NCI-H187 (cell line): Measurements from ENCODE around the gene SART3.
A peak's percentile ranks its signal among the peaks of the same experiment; 100 is the strongest.

Experiments
- DNase-seq, 2 experiments: peaks; one replicate each; lab custom pipeline; 2025; lab: John Stamatoyannopoulos, UW

SART3 gene, protein sequence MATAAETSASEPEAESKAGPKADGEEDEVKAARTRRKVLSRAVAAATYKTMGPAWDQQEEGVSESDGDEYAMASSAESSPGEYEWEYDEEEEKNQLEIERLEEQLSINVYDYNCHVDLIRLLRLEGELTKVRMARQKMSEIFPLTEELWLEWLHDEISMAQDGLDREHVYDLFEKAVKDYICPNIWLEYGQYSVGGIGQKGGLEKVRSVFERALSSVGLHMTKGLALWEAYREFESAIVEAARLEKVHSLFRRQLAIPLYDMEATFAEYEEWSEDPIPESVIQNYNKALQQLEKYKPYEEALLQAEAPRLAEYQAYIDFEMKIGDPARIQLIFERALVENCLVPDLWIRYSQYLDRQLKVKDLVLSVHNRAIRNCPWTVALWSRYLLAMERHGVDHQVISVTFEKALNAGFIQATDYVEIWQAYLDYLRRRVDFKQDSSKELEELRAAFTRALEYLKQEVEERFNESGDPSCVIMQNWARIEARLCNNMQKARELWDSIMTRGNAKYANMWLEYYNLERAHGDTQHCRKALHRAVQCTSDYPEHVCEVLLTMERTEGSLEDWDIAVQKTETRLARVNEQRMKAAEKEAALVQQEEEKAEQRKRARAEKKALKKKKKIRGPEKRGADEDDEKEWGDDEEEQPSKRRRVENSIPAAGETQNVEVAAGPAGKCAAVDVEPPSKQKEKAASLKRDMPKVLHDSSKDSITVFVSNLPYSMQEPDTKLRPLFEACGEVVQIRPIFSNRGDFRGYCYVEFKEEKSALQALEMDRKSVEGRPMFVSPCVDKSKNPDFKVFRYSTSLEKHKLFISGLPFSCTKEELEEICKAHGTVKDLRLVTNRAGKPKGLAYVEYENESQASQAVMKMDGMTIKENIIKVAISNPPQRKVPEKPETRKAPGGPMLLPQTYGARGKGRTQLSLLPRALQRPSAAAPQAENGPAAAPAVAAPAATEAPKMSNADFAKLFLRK

DNA sequence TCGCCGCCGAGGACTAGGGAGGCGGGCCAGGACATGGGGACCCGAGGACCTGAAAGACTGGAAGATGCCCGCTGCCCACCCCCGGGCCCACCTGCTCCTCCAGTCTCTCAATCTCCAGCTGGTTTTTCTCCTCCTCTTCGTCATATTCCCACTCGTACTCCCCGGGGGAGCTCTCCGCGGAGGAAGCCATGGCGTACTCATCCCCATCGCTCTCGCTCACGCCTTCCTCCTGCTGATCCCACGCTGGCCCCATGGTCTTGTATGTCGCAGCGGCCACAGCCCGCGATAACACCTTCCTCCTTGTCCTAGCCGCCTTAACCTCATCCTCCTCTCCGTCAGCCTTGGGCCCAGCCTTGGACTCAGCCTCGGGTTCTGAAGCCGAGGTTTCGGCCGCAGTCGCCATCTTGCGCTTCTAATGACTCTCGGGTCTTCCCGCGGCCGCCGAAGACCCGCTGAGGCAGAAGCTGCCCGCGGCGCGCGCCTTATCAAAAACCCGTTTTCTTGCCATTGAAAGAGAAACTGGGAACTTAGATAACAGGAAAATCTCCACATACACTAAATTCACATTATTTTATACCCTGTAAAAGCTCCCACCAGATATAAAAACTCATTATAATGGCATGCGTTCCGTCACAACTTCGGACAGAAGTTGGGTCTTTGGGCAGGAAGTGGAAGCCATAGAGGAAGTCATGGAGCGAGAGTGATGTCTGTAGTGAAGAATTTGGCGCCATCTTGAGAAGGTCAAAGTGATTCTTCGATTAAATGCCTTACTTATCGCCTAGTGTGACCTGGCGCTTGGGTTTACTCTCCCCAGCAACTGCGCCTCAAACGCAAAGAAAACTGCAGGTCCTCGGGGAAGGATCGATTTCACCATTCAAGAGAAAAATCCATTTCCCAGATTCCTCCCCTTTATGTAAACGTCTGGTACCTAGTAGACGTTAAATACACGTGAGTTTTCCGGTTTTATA lies at the start of gene SART3:
SART3 (minus strand) TSS at position 422 of the 968 bp plus-strand sequence; CDS start at position 403, 19 bp downstream.
- peak; percentile 76 to 96 for DNase-seq

DNA sequence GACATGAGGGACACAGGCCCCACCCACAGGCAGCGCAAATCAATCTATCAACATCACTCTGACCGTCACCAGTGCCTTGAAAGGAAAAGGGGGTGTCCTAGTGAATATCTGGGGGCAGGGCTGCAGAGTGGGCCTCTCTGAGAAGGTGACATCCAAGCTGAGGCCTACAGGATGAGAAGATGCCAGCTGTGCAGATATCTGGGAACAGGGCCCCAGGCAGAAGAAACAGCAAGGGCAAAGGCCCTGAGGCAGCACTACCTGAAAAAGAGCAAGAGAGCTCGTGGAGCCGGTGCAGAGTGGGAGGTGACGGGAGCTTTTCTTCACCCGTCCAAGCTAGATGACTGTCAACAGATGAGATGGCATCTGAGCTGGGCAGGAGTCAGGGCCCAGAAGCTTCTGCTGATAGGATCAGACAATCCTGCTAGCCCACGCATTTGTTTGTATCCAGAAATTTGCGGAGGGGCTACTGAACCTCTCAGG lies 49.4 kb upstream of the SART3 start:
- no peak for DNase-seq

DNA sequence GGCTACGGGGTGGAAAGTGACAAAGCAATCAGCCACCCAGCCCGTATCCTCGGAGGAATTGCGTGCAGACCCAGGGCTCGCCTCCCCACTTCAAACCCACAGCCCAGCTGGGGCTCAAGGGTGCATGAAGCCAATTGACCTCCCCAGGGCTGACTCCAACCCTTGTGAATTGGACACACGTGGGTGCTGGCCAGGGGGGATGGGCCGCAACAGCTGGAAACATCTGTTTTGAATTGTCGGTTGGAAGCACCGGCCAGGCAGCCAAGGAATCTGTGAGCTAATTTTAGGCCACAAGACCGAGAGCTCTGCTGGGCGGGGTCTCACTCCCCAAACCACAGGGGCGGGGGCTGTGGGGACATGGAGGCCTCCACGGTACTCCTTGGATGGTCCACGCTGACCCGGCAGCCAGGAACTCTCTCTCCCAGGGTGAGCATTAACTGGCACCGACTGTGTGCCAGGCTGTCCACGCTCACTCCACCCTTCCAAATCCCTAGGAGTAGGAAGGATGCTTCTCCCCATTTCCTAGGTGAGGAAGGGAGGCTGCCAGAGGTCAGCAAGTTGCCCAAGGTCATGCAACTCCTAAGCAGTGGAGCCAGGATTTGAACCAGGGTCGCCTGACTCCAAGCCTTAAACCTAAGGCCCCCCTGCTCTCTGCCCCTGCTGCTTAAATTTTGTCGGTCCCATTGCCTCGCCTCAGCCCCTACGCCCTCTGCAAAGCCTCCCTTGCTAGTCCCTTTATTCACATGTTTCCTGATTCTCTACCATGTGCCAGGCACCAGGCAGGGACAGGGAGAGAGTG lies 48.8 kb upstream of the SART3 start:
- DNase-seq, result no peak

DNA sequence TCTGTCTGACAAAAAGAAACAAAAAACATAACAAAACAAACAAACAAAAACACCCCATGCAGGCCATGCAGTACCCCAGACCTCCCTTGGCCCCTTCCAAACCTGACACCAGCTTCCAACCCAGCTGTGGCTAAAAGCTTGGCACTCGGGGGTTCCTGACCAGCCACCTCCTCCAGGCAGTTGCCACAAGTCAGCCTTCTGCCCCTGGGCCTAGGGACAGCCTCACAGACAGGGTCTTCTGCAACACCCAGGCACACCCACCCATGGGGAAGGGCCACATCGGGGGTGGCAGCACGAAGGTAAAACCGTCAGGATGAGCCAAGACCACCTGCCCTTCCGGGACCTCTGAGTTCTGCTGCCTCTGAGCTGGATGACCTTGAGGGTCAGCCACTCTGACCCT lies 47.6 kb upstream of the SART3 start:
- DNase-seq, result no peak

DNA sequence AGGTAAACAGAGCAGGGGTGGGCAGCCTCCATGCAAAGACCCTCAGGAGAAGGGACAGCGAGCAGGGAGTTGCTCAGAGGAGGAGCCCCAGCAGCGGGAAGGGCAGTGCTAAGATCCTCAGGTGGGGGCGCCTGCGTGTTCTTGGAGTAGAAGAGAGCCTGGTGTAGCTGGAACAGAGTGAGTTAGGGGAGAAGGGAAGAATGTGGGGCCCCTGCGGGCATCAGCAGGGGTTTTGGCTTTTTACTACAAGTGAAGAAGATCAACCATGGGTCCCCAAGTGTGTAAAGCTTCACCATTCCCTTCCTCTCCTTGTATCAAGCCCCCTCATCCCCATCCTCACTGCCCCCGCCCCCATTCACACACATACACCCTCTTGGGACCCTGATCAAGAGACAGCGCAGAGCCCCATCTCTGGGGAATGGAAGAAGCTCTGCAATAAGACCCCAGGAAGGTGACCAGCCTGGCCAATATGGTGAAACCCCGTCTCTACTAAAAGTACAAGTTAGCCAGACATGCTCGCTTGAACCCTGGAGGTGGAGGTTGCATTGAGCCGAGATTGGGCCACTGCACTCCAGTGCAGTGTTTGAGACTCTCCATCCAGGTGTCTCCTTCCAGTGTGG lies 47.1 kb upstream of the SART3 start:
- DNase-seq, result no peak

DNA sequence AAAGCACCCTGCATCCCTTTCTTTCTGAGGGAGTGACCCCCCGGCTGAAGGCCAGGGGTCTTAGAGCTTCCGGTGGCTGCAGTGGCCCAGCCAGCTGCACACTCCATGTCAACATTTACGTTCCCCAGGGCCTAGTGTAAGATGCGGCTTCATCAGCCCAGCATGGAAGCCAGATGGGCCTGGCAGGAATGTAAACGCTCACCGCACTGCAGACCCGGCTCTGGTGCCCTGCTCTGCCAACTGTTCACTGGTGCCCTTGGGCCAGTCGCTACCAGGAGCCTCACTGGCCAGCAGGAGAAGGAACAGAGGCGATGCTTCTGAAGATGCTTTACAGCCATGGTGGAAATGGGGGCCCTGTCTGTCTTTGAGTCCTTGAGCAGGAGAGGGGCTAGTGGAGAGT lies 45.5 kb upstream of the SART3 start:
- no peak for DNase-seq

DNA sequence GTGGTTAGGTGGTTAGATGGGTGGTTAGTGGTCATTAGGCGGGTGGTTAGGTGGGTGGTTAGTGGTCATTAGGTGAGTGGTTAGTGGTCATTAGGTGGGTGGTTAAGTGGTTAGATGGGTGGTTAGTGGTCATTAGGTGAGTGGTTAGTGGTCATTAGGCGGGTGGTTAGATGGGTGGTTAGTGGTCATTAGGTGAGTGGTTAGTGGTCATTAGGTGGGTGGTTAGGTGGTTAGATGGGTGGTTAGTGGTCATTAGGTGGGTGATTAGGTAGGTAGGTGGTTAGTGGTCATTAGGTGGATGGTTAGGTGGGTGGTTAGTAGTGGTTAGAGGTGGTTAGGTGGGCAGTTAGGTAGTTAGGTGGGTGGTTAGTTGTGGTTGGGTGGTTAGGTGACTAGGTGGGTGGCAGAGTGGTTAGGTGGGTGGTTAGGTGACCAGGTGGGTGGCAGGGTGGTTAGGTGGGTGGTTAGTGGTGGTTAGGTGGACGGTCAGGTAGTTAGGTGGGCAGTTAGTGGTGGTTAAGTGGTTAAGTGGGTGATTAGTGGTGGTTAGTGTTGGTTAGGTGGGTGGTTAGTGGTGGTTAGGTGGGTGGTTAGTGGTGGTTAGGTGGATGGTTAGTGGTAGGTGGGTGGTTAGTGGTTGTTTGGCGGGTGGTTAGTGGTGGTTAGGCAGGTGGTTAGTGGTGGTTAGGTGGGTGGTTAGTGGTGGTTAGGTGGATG lies 44.9 kb upstream of the SART3 start:
- DNase-seq, result no peak

DNA sequence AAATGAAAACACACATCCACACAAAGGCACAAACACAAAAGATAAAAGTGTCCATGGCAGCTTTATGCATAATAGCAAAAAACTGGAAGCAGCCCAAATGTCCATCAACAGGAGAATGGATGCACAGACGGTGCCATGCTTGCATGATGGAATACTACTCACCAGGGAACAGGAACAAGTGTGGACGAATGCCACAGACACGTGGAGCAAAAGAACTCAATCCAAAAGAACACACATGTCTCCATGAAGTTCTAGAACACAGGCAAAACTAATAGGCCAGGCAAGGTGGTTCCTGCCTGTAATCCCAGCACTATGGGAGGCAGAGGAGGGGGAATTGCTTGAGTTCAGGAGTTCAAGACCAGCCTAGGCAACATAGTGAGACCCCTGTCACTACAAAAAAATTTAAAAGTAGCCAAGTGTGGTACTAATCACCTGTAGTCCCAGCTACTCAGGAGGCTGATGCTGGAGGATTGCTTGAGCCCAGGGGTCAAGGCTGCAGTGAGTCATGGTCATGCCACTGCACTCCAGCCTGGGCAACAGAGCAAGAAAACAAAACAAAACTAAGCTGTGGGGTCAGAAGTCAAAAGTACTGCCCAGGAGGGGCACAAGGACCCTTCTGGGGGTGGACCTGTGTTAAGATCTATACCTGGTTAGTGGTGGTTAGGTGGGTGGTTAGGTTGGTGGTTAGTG lies 44.2 kb upstream of the SART3 start:
- DNase-seq, result no peak

DNA sequence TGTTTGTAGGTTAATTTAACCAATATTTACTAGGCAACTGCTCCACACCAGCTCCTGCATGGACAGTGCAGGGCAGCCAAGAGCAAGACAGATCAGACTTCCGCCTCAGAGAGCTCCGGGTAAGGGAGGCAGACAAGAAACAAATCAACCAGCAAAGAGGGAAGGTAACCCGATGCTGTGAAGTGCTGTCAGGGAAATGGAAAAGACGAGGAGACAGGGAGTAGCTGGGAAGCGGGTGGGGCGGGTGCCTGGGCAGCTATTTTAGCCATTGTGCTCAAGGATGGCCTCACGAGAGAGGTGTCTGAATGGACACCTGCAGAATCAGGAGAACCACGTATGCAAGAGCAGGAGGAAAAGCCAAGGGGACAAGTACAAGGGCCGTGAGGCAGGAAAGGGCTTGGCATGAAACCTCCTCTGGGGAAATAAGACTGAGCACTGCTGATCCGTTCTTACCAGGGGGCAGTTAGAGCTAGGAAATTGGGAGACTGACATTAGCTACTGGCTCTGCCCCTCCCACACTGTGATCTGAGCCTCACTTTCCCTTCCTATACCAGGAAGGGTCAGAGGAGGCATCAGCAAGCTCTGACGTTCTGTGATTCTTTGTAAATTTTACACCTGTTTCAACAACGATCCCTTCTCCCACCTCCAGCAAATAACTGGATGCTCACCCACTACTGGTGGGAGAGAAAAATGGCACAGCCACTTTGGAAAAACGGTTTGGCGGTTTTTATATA lies 43.4 kb upstream of the SART3 start:
- peak in 1 of 2 experiments; percentile 20 for DNase-seq

DNA sequence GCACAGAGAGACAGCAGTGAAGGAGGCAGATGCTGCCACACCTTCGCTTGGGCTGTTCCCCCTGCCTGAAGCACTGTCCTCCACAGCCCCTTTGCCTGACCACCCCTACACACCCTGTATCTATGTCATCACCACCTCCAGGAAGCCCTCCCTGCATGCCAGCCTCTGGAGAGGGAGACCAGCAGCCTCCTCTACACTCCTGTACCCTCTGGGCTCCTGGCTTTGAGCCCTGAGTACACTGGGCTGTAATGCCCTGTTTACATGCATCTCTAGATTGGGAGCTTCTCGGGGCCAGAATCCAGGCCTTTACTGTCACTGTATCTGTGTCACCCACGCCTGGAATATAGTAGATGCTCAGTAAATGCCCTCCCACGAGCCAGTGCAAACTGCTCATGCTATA lies 42.8 kb upstream of the SART3 start:
- DNase-seq, result no peak

DNA sequence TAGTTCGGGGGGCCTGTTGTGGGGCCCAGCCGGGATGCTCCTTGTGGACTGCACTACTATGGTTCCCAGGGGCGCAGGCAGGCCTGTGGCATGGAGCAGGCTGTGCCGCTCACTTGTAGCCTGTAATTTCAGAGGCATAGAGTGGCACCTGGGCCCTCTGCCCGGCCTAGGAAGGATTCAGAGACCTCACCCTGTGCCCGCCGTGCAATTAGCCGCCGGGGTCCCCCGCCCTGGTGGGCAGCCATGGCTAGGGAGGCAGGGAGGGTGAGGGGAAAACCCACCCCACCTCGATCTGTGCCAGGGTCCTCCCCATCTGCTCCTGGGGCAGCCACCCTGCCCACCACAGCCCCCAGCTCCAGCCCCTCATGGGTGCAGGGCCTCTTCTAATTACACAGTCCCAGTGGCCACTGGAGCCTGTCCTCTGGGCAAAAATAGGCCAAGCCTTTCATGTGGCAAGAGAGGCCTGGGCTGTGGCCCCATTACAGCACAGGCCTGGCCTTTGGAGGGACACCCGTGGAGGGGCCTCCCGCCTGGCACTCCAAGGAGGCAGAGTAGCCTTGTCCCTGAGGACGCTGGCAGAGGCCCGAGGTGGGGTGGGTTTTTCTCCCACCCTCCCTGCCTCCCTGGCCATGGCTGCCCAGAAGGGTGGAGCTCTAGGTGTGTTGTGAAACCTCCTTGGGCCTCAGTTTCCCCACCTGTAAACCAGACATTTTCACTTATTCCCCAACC lies 42.2 kb upstream of the SART3 start:
- DNase-seq, result no peak

DNA sequence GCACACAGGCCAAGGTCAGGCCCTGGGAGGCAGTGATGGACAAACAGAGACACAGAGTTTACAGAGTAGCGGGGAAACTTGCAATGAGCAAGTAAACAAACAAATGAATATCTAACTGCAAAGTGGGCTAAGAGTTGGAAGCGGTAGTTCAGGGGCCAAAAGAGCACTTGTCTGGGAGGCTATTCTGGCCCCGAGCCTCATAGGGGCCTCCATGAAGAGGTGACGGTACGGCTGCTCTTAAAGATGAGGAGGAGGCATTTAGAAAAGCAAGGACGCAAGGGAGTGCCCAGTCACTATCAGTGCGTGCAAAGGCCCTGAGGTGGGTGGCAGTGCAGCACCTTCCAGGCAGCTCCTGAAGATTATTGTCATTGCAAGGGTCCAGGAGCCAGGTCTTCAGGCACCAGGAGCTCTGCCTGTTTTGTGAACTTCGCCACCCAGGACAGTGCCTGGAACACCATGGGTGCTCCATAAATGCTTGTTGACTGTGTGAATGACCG lies 41.3 kb upstream of the SART3 start:
- no peak for DNase-seq

DNA sequence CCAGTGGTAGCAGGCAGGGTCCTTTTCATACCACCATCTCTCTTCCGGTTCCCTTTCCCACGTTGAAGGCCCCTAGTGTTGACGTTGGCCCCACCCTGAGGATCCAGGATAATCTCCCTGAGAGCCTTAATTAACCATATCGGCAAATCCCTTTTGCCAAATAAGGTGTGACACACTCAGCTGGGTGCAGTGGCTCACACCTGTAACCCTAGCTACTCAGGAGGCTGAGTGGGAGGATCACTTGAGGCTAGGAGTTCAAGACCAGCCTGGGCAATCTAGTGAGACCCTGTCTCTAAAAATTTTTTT lies 39.7 kb upstream of the SART3 start:
- no peak for DNase-seq

DNA sequence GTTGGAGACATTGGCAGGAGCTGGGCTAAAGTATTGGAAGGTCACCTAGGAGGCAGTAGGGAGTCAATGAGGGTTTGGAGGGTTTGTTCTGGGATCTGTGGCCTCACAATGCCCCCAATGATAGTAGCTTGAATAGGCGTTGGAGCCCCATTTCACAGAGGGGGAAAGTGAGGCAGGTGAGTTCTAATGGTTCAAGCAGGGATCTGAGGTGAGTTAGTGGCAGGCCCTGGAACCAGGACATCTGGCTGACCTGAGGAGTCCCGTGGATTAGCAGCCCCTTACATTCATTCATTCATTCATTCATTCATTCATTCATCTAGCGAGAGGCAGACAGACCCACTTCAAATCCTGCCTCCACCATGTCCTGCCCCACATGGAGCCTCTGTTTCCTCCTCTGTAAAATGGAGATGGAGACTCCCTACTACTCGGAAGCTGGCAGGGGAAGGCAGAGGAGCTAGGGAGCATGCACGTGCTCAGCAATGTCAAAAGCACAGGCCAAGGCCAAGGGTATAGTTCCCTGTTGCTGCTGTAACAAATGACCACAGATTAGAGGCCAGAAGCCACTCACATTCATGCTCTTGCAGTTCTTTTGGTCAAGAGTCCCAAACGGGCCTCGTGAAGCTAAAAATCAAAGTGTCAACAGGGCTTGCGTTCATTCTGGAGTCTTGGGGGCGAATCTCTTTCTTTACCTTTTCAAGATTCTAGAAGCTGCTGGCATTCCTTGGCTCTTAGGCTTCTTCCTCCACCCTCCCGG lies 39.2 kb upstream of the SART3 start:
- no peak for DNase-seq

DNA sequence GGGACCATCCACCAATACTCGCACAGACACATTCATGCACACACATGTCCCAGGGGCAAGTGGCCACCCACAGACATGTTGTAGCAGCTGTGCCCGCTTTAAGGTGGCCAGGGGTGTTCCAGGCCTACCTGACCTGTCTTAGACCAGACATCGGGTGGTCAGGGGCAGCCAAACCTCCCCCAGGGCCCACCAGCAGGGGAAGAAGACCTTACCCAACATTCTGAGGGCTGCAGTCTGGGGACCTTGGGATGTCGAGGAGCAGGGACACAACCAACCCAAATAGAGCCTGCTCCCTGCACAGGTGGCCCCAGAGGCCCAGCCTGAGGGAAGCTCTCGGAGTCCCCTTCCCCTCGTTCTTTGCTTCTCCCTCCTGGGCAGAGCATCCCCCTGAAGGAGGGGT lies 38.6 kb upstream of the SART3 start:
- no peak for DNase-seq

DNA sequence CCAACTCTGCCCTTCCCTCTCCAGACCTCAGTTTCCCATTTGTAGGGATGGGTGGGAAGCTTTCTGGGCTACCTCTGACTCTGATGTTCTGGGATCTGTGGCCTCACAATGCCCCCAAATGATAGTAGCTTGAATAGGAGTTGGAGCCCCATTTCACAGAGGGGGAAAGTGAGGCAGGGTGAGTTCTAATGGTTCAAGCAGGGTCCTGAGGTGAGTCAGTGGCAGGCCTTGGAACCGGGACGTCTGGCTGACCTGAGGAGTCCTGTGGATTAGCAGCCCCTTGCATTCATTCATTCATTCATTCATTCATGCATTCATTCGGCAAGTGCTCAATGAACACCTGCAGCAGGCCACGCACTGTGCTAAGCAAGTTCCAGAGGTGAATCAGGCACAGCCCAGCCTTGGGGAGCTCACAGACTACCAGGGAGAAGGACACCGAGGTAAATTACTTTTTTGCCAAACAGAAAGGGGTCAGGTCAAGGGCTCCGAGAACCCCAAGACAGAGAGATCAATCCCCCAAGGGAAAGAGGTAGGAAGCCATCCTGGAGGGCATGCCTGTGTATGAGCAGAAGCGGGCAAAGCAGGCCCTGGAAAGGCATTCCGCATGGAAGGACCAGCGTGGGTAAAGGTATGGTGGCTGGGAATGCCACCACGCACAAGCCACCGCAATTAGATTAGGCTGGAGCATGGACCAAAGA lies 37.7 kb upstream of the SART3 start:
- DNase-seq, result no peak
